Measurements from ENCODE around the gene ZBTB26. TPM values are rescaled to one million over a fixed set of nuclear protein-coding genes. Genes with fewer than 3 reads are reported as not detected.

The ZBTB26 gene
- polyA plus RNA-seq, 3 donors: 18.6 to 20.3 (median 20.0) TPM

Other genes starting within 250 kb of the ZBTB26 start
- gene OR1L4, start 207.5 kb downstream of the ZBTB26 start, polyA plus RNA-seq (ENCODE audit: insufficient read length in 3 of 3): not detected
- gene OR1L6, start 189.2 kb downstream of the ZBTB26 start, polyA plus RNA-seq (ENCODE audit: insufficient read length in 3 of 3): not detected
- gene OR5C1, start 142.6 kb downstream of the ZBTB26 start, polyA plus RNA-seq (ENCODE audit: insufficient read length in 3 of 3): not detected
- not detected for gene OR1K1, start 131.4 kb downstream of the ZBTB26 start, polyA plus RNA-seq (ENCODE audit: insufficient read length in 3 of 3)
- 10 to 100 TPM; 32.7 to 32.9 (median 32.9) TPM for gene PDCL, start 102.9 kb downstream of the ZBTB26 start, polyA plus RNA-seq (ENCODE audit: insufficient read length in 3 of 3)
- gene RC3H2, start 26.2 kb downstream of the ZBTB26 start, polyA plus RNA-seq (ENCODE audit: insufficient read length in 3 of 3): 10 to 100 TPM; 42.6 to 56.6 (median 46.9) TPM
- gene ZBTB6, start 18.2 kb downstream of the ZBTB26 start, polyA plus RNA-seq (ENCODE audit: insufficient read length in 3 of 3): 10 to 100 TPM; 12.2 to 13.6 (median 13.6) TPM
- gene RABGAP1, start 9.5 kb upstream of the ZBTB26 start, polyA plus RNA-seq (ENCODE audit: insufficient read length in 3 of 3): 10 to 100 TPM; 55.3 to 74.8 (median 67.2) TPM
- gene GPR21, start 102.2 kb upstream of the ZBTB26 start, polyA plus RNA-seq (ENCODE audit: insufficient read length in 3 of 3): under 1 TPM; 0.25 to 0.73 (median 0.47) TPM